Right hindlimb (tissue), 1 donor: ENCODE measurements around the gene CRY1.

ENCODE experiments used
- DNase-seq: peaks from one replicate; pipeline ENCODE4 v3.0.0-alpha.2; 2018

The CRY1 gene

DNA sequence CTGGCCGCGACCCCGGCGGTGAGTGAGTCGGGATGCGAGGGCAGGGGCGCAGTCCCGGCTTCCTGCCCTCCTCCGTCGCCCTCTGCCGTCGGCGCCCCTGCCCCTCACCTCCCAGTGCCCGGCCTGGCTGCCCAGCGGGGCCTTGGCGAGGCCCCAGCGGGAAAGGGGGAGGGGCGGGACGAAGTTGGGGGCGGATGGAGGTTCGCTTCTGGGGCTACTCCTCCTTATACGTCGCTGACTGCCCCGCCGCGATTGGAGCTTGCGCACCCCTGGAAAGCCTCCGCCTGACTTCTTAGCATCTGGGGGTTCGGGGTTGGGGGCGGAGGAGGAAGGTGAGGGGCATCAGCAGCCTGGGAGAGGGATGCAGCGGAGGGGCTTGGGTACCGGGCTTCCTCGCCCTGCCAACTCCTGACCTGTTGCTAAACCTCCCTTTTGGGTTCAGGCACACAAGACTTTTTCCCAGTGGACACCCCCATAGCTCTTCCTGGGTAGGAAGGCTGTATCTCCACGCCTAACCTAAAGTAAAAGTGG is 137.2 kb downstream of the CRY1 start:
- peak; percentile 87 for DNase-seq

GRCh38 chr12:106955377-106956047 is 137.8 kb downstream of the CRY1 start, which contains the start of gene TMEM263:
TMEM263 (plus strand) TSS chr12:106955907; CDS start chr12:106967117, 11,210 bp downstream.
- DNase-seq: peak; percentile 99

GRCh38 chr12:106954462-106955376 is 138.6 kb downstream of the CRY1 start:
- peak; percentile 71 for DNase-seq

GRCh38 chr12:106953352-106954250 is 139.7 kb downstream of the CRY1 start:
- DNase-seq: no peak

DNA sequence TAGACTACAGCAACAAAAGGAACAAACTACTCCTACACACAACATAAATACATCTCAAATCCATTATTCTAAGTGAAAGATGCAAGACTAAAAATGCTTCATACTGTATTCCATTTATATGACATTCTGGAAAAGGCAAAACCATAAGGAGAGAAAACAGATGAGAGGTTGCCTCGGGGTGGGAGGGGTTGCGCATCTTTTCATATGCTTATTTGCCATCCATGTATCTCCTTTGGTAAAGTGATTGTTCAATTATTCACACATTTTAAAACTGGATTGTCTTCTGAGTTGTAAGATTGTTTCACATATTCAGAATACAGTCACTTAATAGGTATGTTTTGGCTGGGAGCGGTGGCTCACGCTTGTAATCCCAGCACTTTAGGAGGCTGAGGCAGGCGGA is 142.8 kb downstream of the CRY1 start:
- no peak for DNase-seq

DNA sequence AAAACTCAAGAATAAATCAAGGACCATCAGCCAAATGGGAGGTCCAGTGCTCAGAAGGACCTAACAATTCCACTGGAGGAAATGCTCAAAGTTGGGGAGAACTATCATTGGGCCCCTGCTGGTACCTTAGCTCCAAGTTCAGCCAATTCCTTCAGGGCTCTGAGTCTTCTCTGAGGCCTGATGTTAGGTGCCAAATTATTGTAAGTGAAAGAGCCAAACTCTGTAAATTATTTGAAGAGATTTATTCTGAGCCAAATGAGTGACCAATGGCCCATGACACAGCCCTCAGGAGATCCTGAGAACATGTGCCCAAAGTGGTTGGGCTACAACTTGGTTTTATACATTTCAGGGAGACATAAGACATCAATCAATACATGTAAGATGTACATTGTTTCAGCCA is 145.9 kb downstream of the CRY1 start:
- DNase-seq: no peak

DNA sequence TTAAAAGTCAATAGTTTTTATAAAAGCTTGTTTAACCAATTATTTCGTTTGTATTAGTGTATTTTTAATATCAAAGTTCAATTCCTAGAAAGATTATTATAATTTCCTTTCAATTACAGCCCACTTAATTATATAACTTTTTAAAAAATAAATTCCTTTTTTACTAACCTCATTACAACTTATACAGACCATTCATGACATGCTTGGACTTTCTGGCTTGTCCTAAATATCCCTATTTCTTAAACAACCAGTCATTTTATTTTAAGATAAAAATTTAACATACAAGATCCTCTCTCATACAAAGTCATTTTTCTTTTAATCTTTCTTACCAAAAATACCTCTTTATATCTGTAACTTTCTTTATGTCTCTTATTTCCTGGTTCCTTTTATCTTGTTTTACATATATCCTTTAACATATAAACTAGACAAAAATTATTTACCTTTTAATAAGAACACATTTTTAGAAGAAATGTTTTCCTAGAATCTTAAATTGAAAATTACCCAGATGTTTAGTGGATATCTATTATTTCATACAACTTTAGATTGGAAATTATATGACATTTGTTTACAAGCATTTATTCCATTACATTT is 148.0 kb downstream of the CRY1 start:
- no peak for DNase-seq

DNA sequence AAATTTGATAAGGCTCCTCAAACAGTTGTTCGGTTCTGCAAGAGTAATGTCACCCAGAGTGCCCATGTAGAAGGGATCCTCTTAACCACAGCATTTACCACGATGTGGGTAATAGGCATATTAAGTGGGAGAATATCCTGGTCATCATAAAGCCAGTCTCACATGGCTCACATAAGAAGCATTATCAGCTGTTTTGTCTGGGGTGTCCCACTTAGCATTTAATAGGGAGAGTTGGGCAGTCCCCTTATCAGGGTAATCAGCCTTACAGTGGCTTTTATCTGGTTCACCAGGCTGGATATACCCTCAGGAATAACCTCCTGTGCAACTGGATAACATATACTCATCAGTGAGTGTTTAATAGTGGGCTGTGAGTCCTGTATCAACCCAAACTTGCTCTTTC is 150.6 kb downstream of the CRY1 start:
- no peak for DNase-seq

DNA sequence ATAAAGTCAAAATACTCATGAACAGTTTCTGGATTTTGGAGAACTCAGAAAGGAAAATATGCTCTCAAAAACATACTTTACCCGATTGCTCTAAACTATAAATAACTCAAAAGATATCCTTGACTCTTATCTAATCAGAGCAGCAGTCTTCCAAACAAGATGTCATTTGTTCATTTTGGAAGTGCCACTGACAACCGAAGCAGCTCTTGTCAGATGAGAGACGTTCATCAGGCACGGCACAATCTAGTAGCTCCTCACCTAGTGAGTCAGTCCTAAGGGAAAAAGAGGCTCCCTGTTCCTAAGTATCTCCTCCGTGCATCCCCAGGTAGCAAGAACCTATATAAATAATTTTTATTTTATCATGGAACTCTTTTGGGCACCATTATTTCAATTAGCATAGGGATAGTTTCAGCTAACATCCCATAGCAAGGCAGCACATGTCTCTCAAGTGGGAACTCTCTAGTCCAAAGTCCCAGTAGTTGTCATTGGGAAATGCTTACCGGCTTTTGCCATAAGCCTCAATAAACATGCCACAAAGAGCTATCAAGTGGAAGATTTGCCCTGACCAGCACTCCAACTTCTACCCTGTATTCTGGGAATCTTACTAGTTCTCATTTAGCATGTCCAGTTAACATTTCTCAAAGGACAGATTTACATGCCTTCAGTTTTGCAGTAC is 151.7 kb downstream of the CRY1 start:
- no peak for DNase-seq
